Suprapubic skin (tissue), 4 donors: Measurements from ENCODE around the gene ITPRID1. TPM values are rescaled to one million over a fixed set of nuclear protein-coding genes. Genes with fewer than 3 reads are reported as not detected.

Experiments
- DNase-seq, 2 donors: peaks; one replicate each; pipeline ENCODE4 v3.0.0-alpha.2; 2019; ENCODE audit warnings: low spot score in 2 of 2
- H3K27ac ChIP-seq: fragments of 200-600 bp; sonication (generic); one replicate; pipeline ENCODE4 v1.5.1; 2019
- H3K27me3 ChIP-seq: fragments of 200-600 bp; sonication (generic); one replicate; pipeline ENCODE4 v1.5.1; 2019
- H3K36me3 ChIP-seq: fragments of 200-600 bp; sonication (generic); one replicate; pipeline ENCODE4 v1.5.1; 2019
- H3K4me1 ChIP-seq: fragments of 200-600 bp; sonication (generic); one replicate; pipeline ENCODE4 v1.5.1; 2019
- H3K4me3 ChIP-seq: fragments of 200-600 bp; sonication (generic); one replicate; pipeline ENCODE4 v1.5.1; 2019; ENCODE audit warnings: mild to moderate bottlenecking
- H3K9me3 ChIP-seq: fragments of 200-600 bp; sonication (generic); one replicate; pipeline ENCODE4 v1.5.1; 2019
- EP300 ChIP-seq: sonication (generic); formaldehyde crosslinking; IDR thresholded peaks from one replicate; pipeline ENCODE4 v1.6.1; 2017; ENCODE audit warnings: antibody characterized with exemption
- POLR2A ChIP-seq, 2 donors: fragments of 450-650 bp; IDR thresholded peaks; one replicate each; pipeline ENCODE4 v1.6.1; 2017; ENCODE audit warnings: antibody characterized with exemption in 2 of 2, mild to moderate bottlenecking in 2 of 2, moderate library complexity in 2 of 2
- POLR2AphosphoS5 ChIP-seq, 3 donors: sonication (generic); formaldehyde crosslinking; IDR thresholded peaks; one replicate each; pipeline ENCODE4 v1.6.1; 2017; ENCODE audit warnings: antibody characterized with exemption in 3 of 3
- WGBS: methylation state at CpG from one replicate; pipeline ENCODE4 v1.1.5; 2018; 5-methylcytosine and 5-hydroxymethylcytosine counted together
- total RNA-seq, 4 donors: library from RNA; depleted of rRNA; stranded (reverse); fragments of >200 nt; gene quantifications; one replicate each; pipeline ENCODE4 v1.1.0, GENCODE V29; 2016
- TF ChIP-seq, protein P1 (sequence below), 2 donors: fragments of 200-600 bp in 1 of 2; fragments of 450-650 bp in 1 of 2; sonication (generic) in 1 of 2; IDR thresholded peaks; one replicate each; pipeline ENCODE4 v1.5.1; 2016 to 2019; ENCODE audit warnings: antibody characterized with exemption in 2 of 2, mild to moderate bottlenecking in 1 of 2, moderate library complexity in 1 of 2

Gene ITPRID1
- total RNA-seq, 4 donors from 2014 or later = 4.4 to 27.7 (median 7.9) TPM

DNA sequence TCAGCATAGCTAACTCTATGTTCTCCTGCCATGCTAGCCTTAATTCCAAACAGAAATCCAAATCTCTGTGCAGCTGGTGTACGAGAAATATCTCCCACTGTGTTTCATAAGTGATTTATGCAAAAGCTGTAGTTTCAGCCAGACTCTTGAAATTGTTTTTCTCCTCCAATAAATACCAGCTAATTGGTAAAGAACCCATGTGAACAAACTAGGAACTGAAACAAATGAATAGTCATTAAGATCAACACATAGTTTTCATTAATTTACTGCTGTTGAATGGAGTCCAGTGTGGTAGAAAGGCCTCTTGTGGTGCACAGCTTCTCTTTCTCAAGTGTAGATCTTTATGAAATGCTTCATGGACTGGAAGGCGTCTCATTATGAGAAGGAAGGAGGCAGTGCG, 191.5 kb downstream of the ITPRID1 start:
- H3K27me3 ChIP-seq = no peaks in the 10 kb centered on the region
- H3K27ac ChIP-seq = no peak overlapping the region
- no peaks in the 10 kb centered on the region for H3K9me3 ChIP-seq
- TF ChIP-seq POLR2AphosphoS5 (IDR thresholded peaks at IDR 0.05) (no peak), POLR2A (IDR thresholded peaks at IDR 0.05) (no peak), EP300 (no peak)
- TF ChIP-seq, protein P1, sequence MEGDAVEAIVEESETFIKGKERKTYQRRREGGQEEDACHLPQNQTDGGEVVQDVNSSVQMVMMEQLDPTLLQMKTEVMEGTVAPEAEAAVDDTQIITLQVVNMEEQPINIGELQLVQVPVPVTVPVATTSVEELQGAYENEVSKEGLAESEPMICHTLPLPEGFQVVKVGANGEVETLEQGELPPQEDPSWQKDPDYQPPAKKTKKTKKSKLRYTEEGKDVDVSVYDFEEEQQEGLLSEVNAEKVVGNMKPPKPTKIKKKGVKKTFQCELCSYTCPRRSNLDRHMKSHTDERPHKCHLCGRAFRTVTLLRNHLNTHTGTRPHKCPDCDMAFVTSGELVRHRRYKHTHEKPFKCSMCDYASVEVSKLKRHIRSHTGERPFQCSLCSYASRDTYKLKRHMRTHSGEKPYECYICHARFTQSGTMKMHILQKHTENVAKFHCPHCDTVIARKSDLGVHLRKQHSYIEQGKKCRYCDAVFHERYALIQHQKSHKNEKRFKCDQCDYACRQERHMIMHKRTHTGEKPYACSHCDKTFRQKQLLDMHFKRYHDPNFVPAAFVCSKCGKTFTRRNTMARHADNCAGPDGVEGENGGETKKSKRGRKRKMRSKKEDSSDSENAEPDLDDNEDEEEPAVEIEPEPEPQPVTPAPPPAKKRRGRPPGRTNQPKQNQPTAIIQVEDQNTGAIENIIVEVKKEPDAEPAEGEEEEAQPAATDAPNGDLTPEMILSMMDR (IDR thresholded peaks at IDR 0.05) = no peak
- WGBS = 71% methylated on average over 3 of the region's 3 CpGs
- H3K4me1 ChIP-seq = no peaks in the 10 kb centered on the region
- no peak overlapping the region for H3K4me3 ChIP-seq
- H3K36me3 ChIP-seq = no peaks in the 10 kb centered on the region
- no peak for DNase-seq

DNA sequence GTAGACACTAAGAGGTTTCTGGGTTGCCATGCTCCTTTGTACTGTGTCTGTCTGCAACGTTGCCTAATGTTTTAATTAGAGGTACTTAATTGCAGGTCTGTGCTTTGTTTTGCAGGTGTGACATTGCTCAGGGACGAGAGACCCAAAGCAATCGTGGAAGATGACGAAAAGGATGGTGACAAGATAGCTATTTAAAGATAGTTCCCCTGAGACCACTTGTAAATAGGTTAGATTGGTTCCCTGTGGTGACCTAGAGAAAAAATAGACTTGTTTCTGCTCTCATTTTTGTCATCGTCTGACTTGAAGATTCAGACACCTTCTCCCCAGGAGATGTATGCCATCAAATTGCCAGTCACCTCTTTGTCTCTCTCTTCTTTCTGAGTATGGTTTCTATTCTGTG, 193.2 kb downstream of the ITPRID1 start:
- Histone ChIP-seq H3K27ac (no peak overlapping the region), H3K4me1 (no peaks in the 10 kb centered on the region), H3K9me3 (no peaks in the 10 kb centered on the region), H3K27me3 (no peaks in the 10 kb centered on the region), H3K36me3 (no peaks in the 10 kb centered on the region), H3K4me3 (no peak overlapping the region)
- 61% methylated on average over 5 of the region's 5 CpGs for WGBS
- TF ChIP-seq POLR2AphosphoS5 (IDR thresholded peaks at IDR 0.05) = no peak
- no peak for TF ChIP-seq EP300
- no peak for DNase-seq

Other genes starting within 250 kb of the ITPRID1 start
- gene NEUROD6, start 173.4 kb upstream of the ITPRID1 start, total RNA-seq = not detected
- not detected for gene PPP1R17, start 173.1 kb downstream of the ITPRID1 start, total RNA-seq